Osteocyte (in vitro differentiated cells): ENCODE measurements around the gene ZNF620. TPM values are rescaled to one million over a fixed set of nuclear protein-coding genes. Genes with fewer than 3 reads are reported as not detected.

Experiments used
- DNase-seq: peaks from one replicate; pipeline ENCODE4 v3.0.0; 2021; ENCODE audit warnings: mixed read lengths; ENCODE audit not compliant: unreplicated experiment; ENCODE audit errors: extremely low spot score
- H3K27ac Mint-ChIP-seq: one replicate; pipeline ENCODE4 v1.8.0; 2021; ENCODE audit warnings: mild to moderate bottlenecking, mixed read lengths; ENCODE audit not compliant: unreplicated experiment
- H3K27me3 Mint-ChIP-seq: one replicate; pipeline ENCODE4 v1.8.0; 2021; ENCODE audit warnings: mixed read lengths; ENCODE audit not compliant: unreplicated experiment
- H3K36me3 Mint-ChIP-seq: one replicate; pipeline ENCODE4 v1.8.0; 2021; ENCODE audit warnings: mixed read lengths; ENCODE audit not compliant: unreplicated experiment
- H3K4me1 Mint-ChIP-seq: one replicate; pipeline ENCODE4 v1.8.0; 2021; ENCODE audit warnings: mixed read lengths; ENCODE audit not compliant: unreplicated experiment
- H3K4me3 Mint-ChIP-seq: one replicate; pipeline ENCODE4 v1.8.0; 2021; ENCODE audit warnings: mild to moderate bottlenecking, moderate library complexity, mixed read lengths; ENCODE audit not compliant: unreplicated experiment
- H3K9me3 Mint-ChIP-seq: one replicate; pipeline ENCODE4 v1.8.0; 2021; ENCODE audit warnings: mixed read lengths; ENCODE audit not compliant: unreplicated experiment
- CTCF ChIP-seq: fragments of 200-600 bp; sonication (generic); IDR thresholded peaks from 2 replicates; pipeline ENCODE4 v1.5.0; 2021; ENCODE audit warnings: antibody characterized with exemption, mild to moderate bottlenecking, moderate library complexity
- total RNA-seq: library from RNA; stranded (reverse); gene quantifications from 2 replicates; pipeline ENCODE4 v1.2.1, GENCODE V29; 2021

Gene ZNF620
- total RNA-seq, 1 donor from 2014 or later: 4.8 TPM

GRCh38 chr3:40528426-40528825, 22.6 kb downstream of the ZNF620 start:
- H3K27me3 Mint-ChIP-seq: no peaks in the 10 kb centered on the region
- no peak for TF ChIP-seq CTCF
- DNase-seq: no peak
- H3K9me3 Mint-ChIP-seq: peaks cover 26% of the 10 kb centered on the region
- H3K4me1 Mint-ChIP-seq: peaks cover 18% of the 10 kb centered on the region
- H3K27ac Mint-ChIP-seq: no peak overlapping the region
- H3K36me3 Mint-ChIP-seq: peaks cover 62% of the 10 kb centered on the region
- no peak overlapping the region for H3K4me3 Mint-ChIP-seq

- Mint-ChIP-seq H3K27ac (no peak overlapping the region), H3K4me1 (peaks cover 3% of the 10 kb centered on the region), H3K27me3 (no peaks in the 10 kb centered on the region), H3K4me3 (no peak overlapping the region), H3K36me3 (peaks cover 90% of the 10 kb centered on the region), H3K9me3 (peaks cover 44% of the 10 kb centered on the region)
- DNase-seq: no peak
- TF ChIP-seq CTCF: no peak
Observed at GRCh38 chr3:40532252-40532651, 26.4 kb downstream of the ZNF620 start.

GRCh38 chr3:40534283-40534682, 28.4 kb downstream of the ZNF620 start:
- Mint-ChIP-seq H3K36me3 (peaks cover 87% of the 10 kb centered on the region), H3K9me3 (peaks cover 51% of the 10 kb centered on the region), H3K4me3 (no peak overlapping the region), H3K27ac (no peak overlapping the region), H3K4me1 (no peaks in the 10 kb centered on the region), H3K27me3 (no peaks in the 10 kb centered on the region)
- TF ChIP-seq CTCF: no peak
- no peak for DNase-seq

- Mint-ChIP-seq H3K27me3 (no peaks in the 10 kb centered on the region), H3K4me1 (peaks cover 4% of the 10 kb centered on the region), H3K4me3 (no peak overlapping the region), H3K36me3 (no peaks in the 10 kb centered on the region), H3K27ac (no peak overlapping the region), H3K9me3 (peaks cover 6% of the 10 kb centered on the region)
- TF ChIP-seq CTCF: no peak
- no peak for DNase-seq
Observed at GRCh38 chr3:40546816-40547215, 41.0 kb downstream of the ZNF620 start.

- TF ChIP-seq CTCF: no peak
- Mint-ChIP-seq H3K27ac (no peak overlapping the region), H3K9me3 (peaks cover 7% of the 10 kb centered on the region), H3K36me3 (no peaks in the 10 kb centered on the region), H3K4me3 (no peak overlapping the region), H3K4me1 (peaks cover 4% of the 10 kb centered on the region), H3K27me3 (no peaks in the 10 kb centered on the region)
- DNase-seq: no peak
Observed at GRCh38 chr3:40550167-40550566, 44.3 kb downstream of the ZNF620 start.
